ENCODE data around the gene PRRG1. TPM values are rescaled to one million over a fixed set of nuclear protein-coding genes. Genes with fewer than 3 reads are reported as not detected.

The PRRG1 gene
- total RNA-seq, 2 experiments from 2014 or later: not detected

DNA sequence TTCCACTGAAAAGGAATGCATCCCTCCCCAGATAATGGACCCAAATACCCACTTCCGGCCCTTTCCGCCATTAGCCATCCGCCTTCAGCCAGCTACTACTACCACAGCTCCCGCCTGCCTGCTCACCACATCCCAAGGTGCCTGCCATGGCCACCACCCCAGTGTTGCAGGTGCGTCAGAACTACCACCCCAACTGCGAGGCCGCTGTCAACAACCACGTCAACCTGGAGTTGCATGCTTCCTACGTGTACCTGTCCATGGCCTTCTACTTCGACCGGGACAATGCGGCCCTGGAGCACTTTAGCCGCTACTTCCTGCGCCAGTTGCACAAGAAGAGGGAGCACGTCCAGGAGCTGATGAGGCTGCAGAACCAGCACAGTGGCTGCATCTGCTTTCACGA, 92.2 kb downstream of the PRRG1 start:
- Mint-ChIP-seq H3K36me3 (ENCODE audit: low read depth) (no peaks in the 10 kb centered on the region), H3K4me1 (ENCODE audit: low read depth) (no peaks in the 10 kb centered on the region), H3K27me3 (no peaks in the 10 kb centered on the region), H3K4me3 (no peak overlapping the region), H3K9me3 (no peaks in the 10 kb centered on the region), H3K27ac (no peak overlapping the region)
- intact Hi-C loops (cut with DNase I, micrococcal nuclease): no loop called here
- Histone ChIP-seq H3K9me3 (ENCODE audit: control insufficient read depth in 1 of 2, insufficient read depth in 1 of 2, low read length in 2 of 2) (peaks cover 0 to 6% of the 10 kb centered on the region in 2 experiments), H3K4me3 (ENCODE audit: low read length) (no peak overlapping the region), H3K36me3 (ENCODE audit: insufficient read depth, low read length) (no peaks in the 10 kb centered on the region), H3K27me3 (ENCODE audit: control insufficient read depth in 1 of 2, insufficient read depth in 2 of 2, low read length in 2 of 2) (no peaks in the 10 kb centered on the region), H3K27ac (ENCODE audit: low read depth in 1 of 2, low read length in 2 of 2) (no peak overlapping the region), H3K4me1 (ENCODE audit: insufficient read depth, low read length) (no peaks in the 10 kb centered on the region)
- ATAC-seq (ENCODE audit: poor library complexity): no peak
- ChIA-PET CTCF (interaction anchor here (1.2 kb wide), 1 partner anchor 14 kb away, joined by 3 read pairs; no protein-coding TSS in a partner anchor), POLR2A (no interaction called here)
- no peak for DNase-seq
- TF ChIP-seq, protein P1, sequence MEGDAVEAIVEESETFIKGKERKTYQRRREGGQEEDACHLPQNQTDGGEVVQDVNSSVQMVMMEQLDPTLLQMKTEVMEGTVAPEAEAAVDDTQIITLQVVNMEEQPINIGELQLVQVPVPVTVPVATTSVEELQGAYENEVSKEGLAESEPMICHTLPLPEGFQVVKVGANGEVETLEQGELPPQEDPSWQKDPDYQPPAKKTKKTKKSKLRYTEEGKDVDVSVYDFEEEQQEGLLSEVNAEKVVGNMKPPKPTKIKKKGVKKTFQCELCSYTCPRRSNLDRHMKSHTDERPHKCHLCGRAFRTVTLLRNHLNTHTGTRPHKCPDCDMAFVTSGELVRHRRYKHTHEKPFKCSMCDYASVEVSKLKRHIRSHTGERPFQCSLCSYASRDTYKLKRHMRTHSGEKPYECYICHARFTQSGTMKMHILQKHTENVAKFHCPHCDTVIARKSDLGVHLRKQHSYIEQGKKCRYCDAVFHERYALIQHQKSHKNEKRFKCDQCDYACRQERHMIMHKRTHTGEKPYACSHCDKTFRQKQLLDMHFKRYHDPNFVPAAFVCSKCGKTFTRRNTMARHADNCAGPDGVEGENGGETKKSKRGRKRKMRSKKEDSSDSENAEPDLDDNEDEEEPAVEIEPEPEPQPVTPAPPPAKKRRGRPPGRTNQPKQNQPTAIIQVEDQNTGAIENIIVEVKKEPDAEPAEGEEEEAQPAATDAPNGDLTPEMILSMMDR (IDR thresholded peaks at IDR 0.05): no peak

DNA sequence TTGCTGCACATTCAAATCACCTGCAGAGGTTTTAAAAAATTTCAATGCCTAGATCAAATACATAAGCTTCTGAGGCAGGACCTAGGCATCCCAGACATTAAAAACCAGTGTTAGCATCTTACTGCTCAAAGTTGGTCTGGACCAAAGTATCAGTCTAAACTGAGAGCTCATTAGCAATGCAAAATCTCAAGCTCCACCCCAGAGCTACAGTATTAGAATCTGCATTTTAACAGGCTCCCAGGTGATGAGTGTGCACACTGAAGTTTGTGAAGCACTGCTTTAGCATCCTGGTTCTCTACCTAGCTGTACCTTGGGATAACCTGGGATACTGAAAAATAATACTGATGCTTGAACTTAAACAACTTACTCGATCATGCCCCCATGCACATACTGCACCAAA, 96.0 kb downstream of the PRRG1 start:
- Histone ChIP-seq H3K4me1 (ENCODE audit: insufficient read depth, low read length) (no peaks in the 10 kb centered on the region), H3K36me3 (ENCODE audit: insufficient read depth, low read length) (no peaks in the 10 kb centered on the region), H3K27ac (ENCODE audit: low read depth in 1 of 2, low read length in 2 of 2) (no peak overlapping the region), H3K27me3 (ENCODE audit: control insufficient read depth in 1 of 2, insufficient read depth in 2 of 2, low read length in 2 of 2) (no peaks in the 10 kb centered on the region), H3K9me3 (ENCODE audit: control insufficient read depth in 1 of 2, insufficient read depth in 1 of 2, low read length in 2 of 2) (peaks cover 0 to 6% of the 10 kb centered on the region in 2 experiments), H3K4me3 (ENCODE audit: low read length) (no peak overlapping the region)
- CTCF ChIA-PET: no interaction called here
- TF ChIP-seq, protein P1 (IDR thresholded peaks at IDR 0.05): no peak
- Mint-ChIP-seq H3K4me3 (no peak overlapping the region), H3K4me1 (ENCODE audit: low read depth) (no peaks in the 10 kb centered on the region), H3K27me3 (no peaks in the 10 kb centered on the region), H3K9me3 (no peaks in the 10 kb centered on the region), H3K27ac (no peak overlapping the region), H3K36me3 (ENCODE audit: low read depth) (no peaks in the 10 kb centered on the region)
- ATAC-seq (ENCODE audit: poor library complexity) (no peak), DNase-seq (no peak)
- intact Hi-C loops (cut with DNase I, micrococcal nuclease): no loop called here
- POLR2A ChIA-PET: no interaction called here

DNA sequence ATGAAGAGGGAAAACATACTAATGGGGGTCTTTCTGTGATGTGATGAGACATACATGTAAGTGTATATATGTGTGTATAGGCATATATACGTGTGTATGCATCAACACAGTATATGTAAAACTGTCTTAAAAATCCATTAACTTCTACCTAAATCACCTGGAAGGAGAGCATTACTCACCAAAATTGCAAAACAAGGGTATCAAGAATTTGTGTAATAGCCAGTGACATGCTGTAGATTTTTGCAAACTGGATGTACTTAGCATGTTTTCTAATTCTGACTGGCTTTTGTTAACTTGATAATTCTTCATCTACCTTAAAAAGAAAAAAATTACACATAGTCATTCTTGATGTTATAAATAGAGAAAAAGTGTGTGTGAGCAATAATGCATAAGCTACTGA, 104.7 kb downstream of the PRRG1 start:
- no peaks in the 10 kb centered on the region for H3K4me1 Mint-ChIP-seq (ENCODE audit: low read depth)
- intact Hi-C loops (cut with DNase I, micrococcal nuclease): no loop called here
- no peak for DNase-seq
- no peaks in the 10 kb centered on the region for H3K27me3 ChIP-seq (ENCODE audit: control insufficient read depth in 1 of 2, insufficient read depth in 2 of 2, low read length in 2 of 2)
- no peaks in the 10 kb centered on the region for H3K9me3 ChIP-seq (ENCODE audit: control insufficient read depth in 1 of 2, insufficient read depth in 1 of 2, low read length in 2 of 2)
- no peak overlapping the region for H3K4me3 ChIP-seq (ENCODE audit: low read length)
- H3K27ac Mint-ChIP-seq: no peak overlapping the region
- TF ChIP-seq, protein P1 (IDR thresholded peaks at IDR 0.05): no peak
- H3K27me3 Mint-ChIP-seq: peaks cover 5% of the 10 kb centered on the region
- H3K9me3 Mint-ChIP-seq: no peaks in the 10 kb centered on the region
- no peak overlapping the region for H3K4me3 Mint-ChIP-seq
- ChIA-PET POLR2A (no interaction called here), CTCF (no interaction called here)
- ATAC-seq (ENCODE audit: poor library complexity): no peak
- no peaks in the 10 kb centered on the region for H3K36me3 Mint-ChIP-seq (ENCODE audit: low read depth)
- H3K36me3 ChIP-seq (ENCODE audit: insufficient read depth, low read length): no peaks in the 10 kb centered on the region
- no peak overlapping the region for H3K27ac ChIP-seq (ENCODE audit: low read depth in 1 of 2, low read length in 2 of 2)
- no peaks in the 10 kb centered on the region for H3K4me1 ChIP-seq (ENCODE audit: insufficient read depth, low read length)
